WTC11 (cell line): ENCODE results near the gene RPS6KB2. TPM values are rescaled to one million over a fixed set of nuclear protein-coding genes. Genes with fewer than 3 reads are reported as not detected.

Experiments used
- ATAC-seq: fragments of 200-7000 bp; cut with Tn5 transposase; 2 replicates; pipeline ENCODE4 v1.10.0; 2021; ENCODE audit warnings: mild to moderate bottlenecking, moderate library complexity
- CTCF ChIA-PET: fragments of 300-600 bp; sonication (Branson Sonifier 250); formaldehyde crosslinking; loops from one replicate; lab custom pipeline; 2021; ENCODE audit warnings: antibody characterized with exemption; lab: Charles Lee
- POLR2A ChIA-PET: fragments of 350-600 bp; sonication (Branson Sonifier 250); formaldehyde crosslinking; loops from one replicate; lab custom pipeline; 2021; ENCODE audit warnings: antibody characterized with exemption; lab: Charles Lee
- DNase-seq: peaks from one replicate; pipeline ENCODE4 v3.0.0; 2021; ENCODE audit warnings: low spot score
- H3K27ac Mint-ChIP-seq: 2 replicates; pipeline ENCODE4 v1.8.0; 2021; ENCODE audit warnings: mixed read lengths
- H3K27me3 Mint-ChIP-seq: 2 replicates; pipeline ENCODE4 v1.8.0; 2021; ENCODE audit warnings: low read depth, mild to moderate bottlenecking, moderate library complexity, mixed read lengths
- H3K36me3 Mint-ChIP-seq: 2 replicates; pipeline ENCODE4 v1.8.0; 2021; ENCODE audit warnings: mixed read lengths
- H3K4me1 Mint-ChIP-seq: 2 replicates; pipeline ENCODE4 v1.8.0; 2022; ENCODE audit warnings: mixed read lengths
- H3K4me3 Mint-ChIP-seq: 2 replicates; pipeline ENCODE4 v1.8.0; 2021; ENCODE audit warnings: mild to moderate bottlenecking, moderate library complexity, mixed read lengths
- H3K9me3 Mint-ChIP-seq: 2 replicates; pipeline ENCODE4 v1.8.0; 2021; ENCODE audit warnings: mixed read lengths
- AFF4 ChIP-seq: sonication (generic); formaldehyde crosslinking; IDR thresholded peaks from 2 replicates; pipeline ENCODE4 v1.8.1; 2023; ENCODE audit warnings: mild to moderate bottlenecking, missing genetic modification reagents, borderline replicate concordance
- E2F1 ChIP-seq: sonication (generic); formaldehyde crosslinking; IDR thresholded peaks from 2 replicates; pipeline ENCODE4 v1.8.0; 2022; ENCODE audit warnings: mild to moderate bottlenecking, missing genetic modification reagents
- ERG ChIP-seq: fragments of 250-450 bp; sonication (Bioruptor Pico); IDR thresholded peaks from 2 replicates; pipeline ENCODE4 v1.8.0; 2021; ENCODE audit warnings: mild to moderate bottlenecking
- ETV6 ChIP-seq: sonication (generic); formaldehyde crosslinking; IDR thresholded peaks from 2 replicates; pipeline ENCODE4 v1.8.1; 2022; ENCODE audit warnings: mild to moderate bottlenecking, missing genetic modification reagents
- GRHL2 ChIP-seq: fragments of 250-450 bp; sonication (Bioruptor Pico); IDR thresholded peaks from 2 replicates; pipeline ENCODE4 v1.8.0; 2022; ENCODE audit warnings: mild to moderate bottlenecking, moderate library complexity; ENCODE audit not compliant: insufficient replicate concordance, severe bottlenecking
- GTF2I ChIP-seq: fragments of 250-450 bp; sonication (Bioruptor Pico); conservative IDR thresholded peaks from 2 replicates; pipeline ENCODE4 v1.4.0; 2021; ENCODE audit warnings: mild to moderate bottlenecking
- KAT7 ChIP-seq: sonication (generic); formaldehyde crosslinking; IDR thresholded peaks from 2 replicates; pipeline ENCODE4 v1.8.1; 2023; ENCODE audit warnings: missing genetic modification reagents, mild to moderate bottlenecking, borderline replicate concordance
- NR1H2 ChIP-seq: sonication (generic); formaldehyde crosslinking; IDR thresholded peaks from 2 replicates; pipeline ENCODE4 v1.9.0; 2021; ENCODE audit warnings: mild to moderate bottlenecking, moderate library complexity, missing genetic modification reagents
- NR2C2 ChIP-seq: sonication (generic); formaldehyde crosslinking; IDR thresholded peaks from 2 replicates; pipeline ENCODE4 v1.8.0; 2022; ENCODE audit warnings: mild to moderate bottlenecking, missing genetic modification reagents
- PRDM15 ChIP-seq: sonication (generic); formaldehyde crosslinking; IDR thresholded peaks from 2 replicates; pipeline ENCODE4 v1.8.0; 2022; ENCODE audit warnings: missing genetic modification reagents
- PRRX2 ChIP-seq: fragments of 250-450 bp; sonication (Bioruptor Pico); IDR thresholded peaks from 2 replicates; pipeline ENCODE4 v1.8.0; 2021; ENCODE audit warnings: mild to moderate bottlenecking
- RELA ChIP-seq: sonication (generic); formaldehyde crosslinking; IDR thresholded peaks from 2 replicates; pipeline ENCODE4 v1.8.1; 2022; ENCODE audit warnings: missing genetic modification reagents, mild to moderate bottlenecking, borderline replicate concordance
- TEAD4 ChIP-seq: sonication (generic); formaldehyde crosslinking; IDR thresholded peaks from 2 replicates; pipeline ENCODE4 v1.8.0; 2022; ENCODE audit warnings: mild to moderate bottlenecking, missing genetic modification reagents
- ZNF121 ChIP-seq: sonication (generic); formaldehyde crosslinking; IDR thresholded peaks from 2 replicates; pipeline ENCODE4 v1.8.0; 2023; ENCODE audit warnings: missing genetic modification reagents
- ZNF281 ChIP-seq: sonication (generic); formaldehyde crosslinking; IDR thresholded peaks from 2 replicates; pipeline ENCODE4 v1.8.0; 2023; ENCODE audit warnings: mild to moderate bottlenecking, missing genetic modification reagents
- ZNF416 ChIP-seq: fragments of 250-450 bp; sonication (Bioruptor Pico); IDR thresholded peaks from 2 replicates; pipeline ENCODE4 v1.9.0; 2021; ENCODE audit warnings: mild to moderate bottlenecking, inconsistent platforms
- total RNA-seq: library from RNA; stranded (reverse); gene quantifications from 3 replicates; pipeline ENCODE4 v1.2.3, GENCODE V29; 2021

Gene RPS6KB2
- total RNA-seq, 1 experiment from 2014 or later = 54.7 TPM

- peaks cover 43% of the 10 kb centered on the region for H3K4me1 Mint-ChIP-seq
- TF ChIP-seq ETV6 (CRISPR knock-in tag) = no peak
- peaks cover 22% of the 10 kb centered on the region for H3K36me3 Mint-ChIP-seq
- ChIA-PET POLR2A (no interaction called here), CTCF (interaction anchor here (0.6 to 1.4 kb wide), 3 partner anchors 8 to 42 kb away, joined by 3 read pairs; partner anchors contain the start of gene PPP1CA)
- peak overlapping the region; percentile 75 for H3K4me3 Mint-ChIP-seq
- no peak for DNase-seq
- H3K27me3 Mint-ChIP-seq = no peaks in the 10 kb centered on the region
- H3K9me3 Mint-ChIP-seq = no peaks in the 10 kb centered on the region
- no peak for ATAC-seq
- no peak overlapping the region for H3K27ac Mint-ChIP-seq
These were observed 34.9 kb upstream of the RPS6KB2 start for GRCh38 chr11:67393437-67393836.

GRCh38 chr11:67393990-67394389 lies 34.3 kb upstream of the RPS6KB2 start:
- H3K27ac Mint-ChIP-seq = no peak overlapping the region
- POLR2A ChIA-PET = no interaction called here
- no peaks in the 10 kb centered on the region for H3K9me3 Mint-ChIP-seq
- TF ChIP-seq KAT7 (no peak), PRDM15 (CRISPR knock-in tag) (no peak), GTF2I (no peak), TEAD4 (CRISPR knock-in tag) (no peak), NR2C2 (CRISPR knock-in tag) (no peak), ETV6 (CRISPR knock-in tag) (no peak), ZNF416 (CRISPR knock-in tag) (no peak), GRHL2 (CRISPR knock-in tag) (no peak), AFF4 (CRISPR knock-in tag) (no peak), ZNF121 (CRISPR knock-in tag) (no peak), PRRX2 (CRISPR knock-in tag) (no peak)
- no peak for ATAC-seq
- CTCF ChIA-PET = interaction anchor here (0.6 to 1.4 kb wide), 3 partner anchors 8 to 43 kb away, joined by 3 read pairs; partner anchors contain the start of gene PPP1CA
- H3K4me3 Mint-ChIP-seq = peak overlapping the region; percentile 47
- H3K27me3 Mint-ChIP-seq = no peaks in the 10 kb centered on the region
- peaks cover 44% of the 10 kb centered on the region for H3K4me1 Mint-ChIP-seq
- DNase-seq = no peak
- peaks cover 24% of the 10 kb centered on the region for H3K36me3 Mint-ChIP-seq

- ChIA-PET CTCF (interaction anchor here (0.7 to 2.0 kb wide), 11 partner anchors 14 to 134 kb away, joined by 3 to 15 read pairs (median 5); partner anchors contain the start of genes POLD4 and TMEM134), POLR2A (interaction anchor here (0.5 to 1.9 kb wide), 7 partner anchors 9 to 41 kb away, joined by 3 to 7 read pairs (median 4); partner anchors contain the start of genes PTPRCAP and RPS6KB2)
- no peak overlapping the region for H3K4me3 Mint-ChIP-seq
- H3K27ac Mint-ChIP-seq = peak overlapping the region; percentile 86
- H3K4me1 Mint-ChIP-seq = peaks cover 45% of the 10 kb centered on the region
- no peaks in the 10 kb centered on the region for H3K27me3 Mint-ChIP-seq
- DNase-seq (no peak), ATAC-seq (no peak)
- H3K36me3 Mint-ChIP-seq = peaks cover 24% of the 10 kb centered on the region
- no peaks in the 10 kb centered on the region for H3K9me3 Mint-ChIP-seq
- TF ChIP-seq GRHL2 (CRISPR knock-in tag) (no peak), RELA (CRISPR knock-in tag) (no peak), ERG (CRISPR knock-in tag) (no peak), E2F1 (no peak), NR1H2 (CRISPR knock-in tag) (no peak), ZNF281 (no peak)
These were observed 32.6 kb upstream of the RPS6KB2 start for GRCh38 chr11:67395555-67396258.
